GM12878 (cell line): ENCODE results near the gene NOXA1. TPM values are rescaled to one million over a fixed set of nuclear protein-coding genes. Genes with fewer than 3 reads are reported as not detected.

Source experiments
- ATAC-seq: fragments of 200-7000 bp; cut with Tn5 transposase; 3 replicates; pipeline ENCODE4 v1.9.1; 2020; ENCODE audit warnings: mild to moderate bottlenecking, moderate library complexity
- BruUV-seq: library from RNA; stranded (reverse); fragments of 400-500 nt; replicated peaks from 2 replicates; lab custom pipeline; 2021; lab: Mats Ljungman, UMichigan
- CTCF ChIA-PET: fragments of 300-600 bp; sonication (Branson Sonifier 250); formaldehyde crosslinking; extraction: SDS; loops from one replicate; lab custom pipeline; 2021; ENCODE audit warnings: inconsistent platforms; lab: Yijun Ruan, JAX
- POLR2A ChIA-PET: fragments of 350-600 bp; formaldehyde crosslinking; extraction: SDS; loops from one replicate; lab custom pipeline; 2021; ENCODE audit warnings: inconsistent platforms; lab: Charles Lee
- RAD21 ChIA-PET: fragments of 300-600 bp; sonication (Branson Sonifier 250); formaldehyde crosslinking; loops from one replicate; lab custom pipeline; 2023; ENCODE audit warnings: antibody characterized with exemption; ENCODE audit not compliant: unreplicated experiment; lab: Charles Lee
- SMC1A ChIA-PET: fragments of 300-600 bp; sonication (Branson Sonifier 250); formaldehyde crosslinking; loops from one replicate; lab custom pipeline; 2023; ENCODE audit not compliant: unreplicated experiment, uncharacterized antibody; lab: Charles Lee
- DNase-seq: peaks from one replicate; pipeline ENCODE4 v3.0.0-alpha.2; 2011; ENCODE audit warnings: low read depth, low spot score
- FAIRE-seq: peaks from 3 replicates; lab custom pipeline; 2011; peaks lifted over from hg19 to GRCh38; lab: Jason Lieb, UNC
- H2AFZ ChIP-seq: 2 replicates; pipeline ENCODE4 v1.6.0; 2011; ENCODE audit warnings: low read depth, low read length, control low read depth; ENCODE audit not compliant: control insufficient read depth
- H3K27ac ChIP-seq: 2 replicates; pipeline ENCODE4 v1.5.1; 2011; ENCODE audit warnings: control low read depth; ENCODE audit not compliant: control insufficient read depth, insufficient read depth
- H3K27me3 ChIP-seq, 2 experiments: replicated peaks in 1 of 2; 2 replicates each; pipeline versions ENCODE4 v1.6.0 to v1.6.1; 2011; ENCODE audit warnings: low read length in 1 of 2; ENCODE audit not compliant: control insufficient read depth in 2 of 2, insufficient read depth in 2 of 2
- H3K36me3 ChIP-seq, 2 experiments: 2 replicates each; pipeline ENCODE4 v1.5.1; 2011; ENCODE audit warnings: low read length in 1 of 2; ENCODE audit not compliant: control insufficient read depth in 2 of 2, insufficient read depth in 2 of 2
- H3K4me1 ChIP-seq: 2 replicates; pipeline ENCODE4 v1.6.1; 2011; ENCODE audit warnings: mild to moderate bottlenecking, low read length, moderate library complexity, mixed read lengths; ENCODE audit not compliant: control insufficient read depth, insufficient read depth
- H3K4me2 ChIP-seq: 2 replicates; pipeline ENCODE4 v1.6.0; 2011; ENCODE audit warnings: control low read depth; ENCODE audit not compliant: control insufficient read depth, insufficient read depth
- H3K4me3 ChIP-seq: fragments of 200-600 bp; sonication (generic); 2 replicates; pipeline ENCODE4 v1.5.1; 2016
- H3K79me2 ChIP-seq: 2 replicates; pipeline ENCODE4 v1.6.0; 2011; ENCODE audit warnings: low read length; ENCODE audit not compliant: control insufficient read depth, insufficient read depth
- H3K9ac ChIP-seq: 2 replicates; pipeline ENCODE4 v1.8.0; 2011; ENCODE audit warnings: low read length, control low read depth, mixed read lengths; ENCODE audit not compliant: control insufficient read depth, insufficient read depth
- H3K9me3 ChIP-seq: replicated peaks from 3 replicates; pipeline ENCODE4 v1.5.1; 2011; ENCODE audit warnings: mild to moderate bottlenecking, low read length; ENCODE audit not compliant: control insufficient read depth, insufficient read depth
- H4K20me1 ChIP-seq: 2 replicates; pipeline ENCODE4 v1.6.0; 2011; ENCODE audit not compliant: control insufficient read depth, insufficient read depth
- E4F1 ChIP-seq: fragments of 450-650 bp; IDR thresholded peaks from 2 replicates; pipeline ENCODE4 v1.6.1; 2018; ENCODE audit warnings: borderline replicate concordance, mild to moderate bottlenecking; ENCODE audit not compliant: partially characterized antibody
- EED ChIP-seq: sonication (generic); IDR thresholded peaks from 2 replicates; pipeline ENCODE4 v1.6.1; 2016; ENCODE audit warnings: antibody characterized with exemption, low read depth
- HDGF ChIP-seq: fragments of 450-650 bp; IDR thresholded peaks from 2 replicates; pipeline ENCODE4 v1.6.1; 2016; ENCODE audit warnings: antibody characterized with exemption
- IKZF2 ChIP-seq, 2 experiments: fragments of 450-650 bp; IDR thresholded peaks; 2 replicates each; pipeline ENCODE4 v1.6.1; 2017; ENCODE audit warnings: mild to moderate bottlenecking in 2 of 2, moderate library complexity in 2 of 2
- IRF4 ChIP-seq: IDR thresholded peaks from 2 replicates; pipeline ENCODE4 v1.6.1; 2011; ENCODE audit warnings: low read depth, low read length
- JUND ChIP-seq: IDR thresholded peaks from 2 replicates; pipeline ENCODE4 v1.6.1; 2012; ENCODE audit warnings: low read depth, mild to moderate bottlenecking, low read length, improper control_type of control experiment, moderate library complexity
- KAT2A ChIP-seq: conservative IDR thresholded peaks from 2 replicates; pipeline ENCODE4 v1.6.1; 2011; ENCODE audit warnings: low read depth, low read length; ENCODE audit not compliant: control insufficient read depth
- MTA2 ChIP-seq: fragments of 450-650 bp; IDR thresholded peaks from 2 replicates; pipeline ENCODE4 v1.6.1; 2016; ENCODE audit warnings: low read depth, mild to moderate bottlenecking, moderate library complexity
- MTA3 ChIP-seq: IDR thresholded peaks from 2 replicates; pipeline ENCODE4 v1.6.1; 2012; ENCODE audit warnings: low read length, inconsistent platforms, borderline replicate concordance
- NR2F1 ChIP-seq: fragments of 450-650 bp; conservative IDR thresholded peaks from 2 replicates; pipeline ENCODE4 v1.6.1; 2017; ENCODE audit warnings: mild to moderate bottlenecking
- PAX5 ChIP-seq: IDR thresholded peaks from 2 replicates; pipeline ENCODE4 v1.6.1; 2011; ENCODE audit warnings: low read depth, low read length, borderline replicate concordance
- RAD21 ChIP-seq: IDR thresholded peaks from 2 replicates; pipeline ENCODE4 v1.6.1; 2011; ENCODE audit warnings: mild to moderate bottlenecking, low read depth, low read length, moderate library complexity; ENCODE audit not compliant: insufficient read depth
- STAT1 ChIP-seq: fragments of 450-650 bp; conservative IDR thresholded peaks from 2 replicates; pipeline ENCODE4 v1.6.1; 2014; ENCODE audit warnings: antibody characterized with exemption, mild to moderate bottlenecking
- ZBTB40 ChIP-seq: fragments of 450-650 bp; IDR thresholded peaks from 2 replicates; pipeline ENCODE4 v1.6.1; 2016; ENCODE audit warnings: mild to moderate bottlenecking, moderate library complexity, borderline replicate concordance
- ZNF217 ChIP-seq: fragments of 450-650 bp; IDR thresholded peaks from 2 replicates; pipeline ENCODE4 v1.6.1; 2017; ENCODE audit warnings: antibody characterized with exemption, mild to moderate bottlenecking
- ZNF384 ChIP-seq: IDR thresholded peaks from 2 replicates; pipeline ENCODE4 v1.6.1; 2012; ENCODE audit warnings: low read depth, mild to moderate bottlenecking, low read length, improper control_type of control experiment, borderline replicate concordance
- WGBS: methylation state at CpG from one replicate; pipeline ENCODE4 v1.1.6; 2016; ENCODE audit warnings: low lambda C conversion rate; ENCODE audit not compliant: insufficient replicate concordance, insufficient coverage; ENCODE audit errors: missing lambda C conversion rate; 5-methylcytosine and 5-hydroxymethylcytosine counted together
- in situ Hi-C: fragments of 300-500 bp; cut with MboI; formaldehyde crosslinking; loops from 9 replicates; pipeline ENCODE4 v1.14.3; 2018; ENCODE audit warnings: mixed read lengths
- intact Hi-C: fragments of 100-400 bp; cut with micrococcal nuclease; formaldehyde crosslinking; loops from one replicate; pipeline ENCODE4 v1.14.2; 2022; ENCODE audit not compliant: unreplicated experiment
- polyA plus RNA-seq, 11 experiments: library from polyadenylated mRNA; depleted of rRNA in 4 of 11; unstranded in 6 of 11; stranded (reverse) in 5 of 11; fragments of >200 nt; fragmentation: Nextera tagmentation in 4 of 11; fragmentation: Illumina TruSeq in 1 of 11; extraction: Ambion mirVana in 4 of 11; extraction: Trizol in 1 of 11; gene quantifications; 1 replicate in 1 of 11; 2 replicates in 10 of 11; pipeline versions ENCODE4 v1.2.1 to v1.2.3, GENCODE V29; 2011 to 2016; ENCODE audit warnings: inconsistent platforms in 2 of 11, missing spikeins in 2 of 11, low read depth in 1 of 11
- total RNA-seq, 4 experiments: library from RNA; depleted of rRNA in 3 of 4; stranded (reverse); fragments of >200 nt in 3 of 4; fragmentation: Illumina TruSeq in 1 of 4; extraction: Trizol in 1 of 4; gene quantifications; 2 replicates each; pipeline versions ENCODE4 v1.2.1 to v1.2.3, GENCODE V29; 2013 to 2021

Gene NOXA1
- total and polyA plus RNA-seq, 10 of the 15 experiments (the other 5 are each of a cell fraction or from before 2014, with no cell fraction given): 0.08 to 0.20 TPM; not detected in 8

- TF ChIP-seq RAD21: no peak
- no peak for TF ChIP-seq MTA2
- TF ChIP-seq MTA3: no peak
- no peak for TF ChIP-seq IKZF2 (IDR thresholded peaks at IDR 0.05)
- TF ChIP-seq PAX5: 0 out of 2 replicates have a peak, but pooled peaks have one; percentile 22
- peak; percentile 78 for TF ChIP-seq NR2F1
These were observed 36.0 kb downstream of the NOXA1 start, which contains the start of gene NSMF (continued) for GRCh38 chr9:137459152-137459600.

- H3K36me3 ChIP-seq: no peaks in the 10 kb centered on the region
- H3K79me2 ChIP-seq: peaks cover 9% of the 10 kb centered on the region
- H3K4me1 ChIP-seq: peaks cover 29% of the 10 kb centered on the region
- no peaks in the 10 kb centered on the region for H4K20me1 ChIP-seq
- BruUV-seq: no TSS peak
- SMC1A ChIA-PET: no interaction called here
- ATAC-seq: peak; percentile 3
- 21% methylated on average over 15 of the region's 15 CpGs for WGBS
- DNase-seq: no peak
- H3K27me3 ChIP-seq: no peaks in the 10 kb centered on the region
- in situ Hi-C loops: no loop called here
- peak overlapping the region; percentile 65; the same call in 1 of the 2 replicates for H3K4me3 ChIP-seq
- FAIRE-seq: no peak
- POLR2A ChIA-PET: interaction anchor here (0.5 to 1.0 kb wide), 3 partner anchors 71 to 309 kb away, joined by 3 to 5 read pairs (median 4); no protein-coding TSS in a partner anchor
- no peaks in the 10 kb centered on the region for H3K9me3 ChIP-seq
- peak overlapping the region; percentile 84 for H3K4me2 ChIP-seq
- CTCF ChIA-PET: interaction anchor here (1.0 to 1.3 kb wide), 3 partner anchors 14 to 158 kb away, joined by 3 to 6 read pairs (median 4); partner anchors contain the start of gene NRARP
- peak overlapping the region; percentile 54 for H3K9ac ChIP-seq
- intact Hi-C loops: loop anchor here (10.0 kb wide), 1 partner anchor 65 kb away; no protein-coding TSS in a partner anchor
- H2AFZ ChIP-seq: peak overlapping the region; percentile 89
- RAD21 ChIA-PET: no interaction called here
- peak overlapping the region; percentile 61 for H3K27ac ChIP-seq
- no peak for TF ChIP-seq E4F1
- TF ChIP-seq JUND: no peak
- TF ChIP-seq ZBTB40: peak; percentile 22; the same call in 1 of the 2 replicates
- TF ChIP-seq MTA2: no peak
- no peak for TF ChIP-seq ZNF217
- no peak for TF ChIP-seq EED
- TF ChIP-seq KAT2A: no peak
- no peak for TF ChIP-seq IRF4
- 0 out of 2 replicates have a peak, but pooled peaks have one; percentile 13 for TF ChIP-seq STAT1
- TF ChIP-seq ZNF384: no peak
- peak; percentile 63; the same call in 1 of the 2 replicates for TF ChIP-seq HDGF
These were observed 36.6 kb downstream of the NOXA1 start for GRCh38 chr9:137459601-137460362.
